Cardiac muscle cell (in vitro differentiated cells and primary cell): Measurements from ENCODE around the gene ISOC2. TPM values are rescaled to one million over a fixed set of nuclear protein-coding genes. Genes with fewer than 3 reads are reported as not detected.
"Not testable (repeated sequence)": the region's sequence is repeated elsewhere in the genome, so short reads cannot be mapped to it uniquely, and the experiment has no call there.

Experiments used
- DNase-seq, 2 donors: peaks; one replicate each; pipeline versions ENCODE4 v3.0.0 to v3.0.0-alpha.2; 2010 to 2017; ENCODE audit warnings: low read depth in 1 of 2, low spot score in 1 of 2
- H3K27ac ChIP-seq: fragments of 200-600 bp; sonication (generic); 2 replicates; pipeline ENCODE4 v1.5.1; 2016
- H3K27me3 ChIP-seq: fragments of 200-600 bp; sonication (generic); 2 replicates; pipeline ENCODE4 v1.6.0; 2016; ENCODE audit warnings: control low read depth
- H3K36me3 ChIP-seq: fragments of 200-600 bp; sonication (generic); 2 replicates; pipeline ENCODE4 v1.5.1; 2016; ENCODE audit warnings: control low read depth
- H3K4me1 ChIP-seq: fragments of 200-600 bp; sonication (generic); 2 replicates; pipeline ENCODE4 v1.8.1; 2017; ENCODE audit warnings: low read depth, mild to moderate bottlenecking, mixed run types
- H3K4me3 ChIP-seq: fragments of 200-600 bp; sonication (generic); 2 replicates; pipeline ENCODE4 v1.5.1; 2016; ENCODE audit warnings: mild to moderate bottlenecking
- H3K9me3 ChIP-seq: fragments of 200-600 bp; sonication (generic); 2 replicates; pipeline ENCODE4 v1.5.1; 2017; ENCODE audit warnings: low read depth, mild to moderate bottlenecking, control low read depth
- polyA plus RNA-seq: library from polyadenylated mRNA; unstranded; fragments of >200 nt; fragmentation: Nextera tagmentation; extraction: Ambion mirVana; gene quantifications from 2 replicates; pipeline ENCODE4 v1.2.1, GENCODE V29; 2016
- total RNA-seq: library from RNA; depleted of rRNA; stranded (reverse); fragments of >200 nt; gene quantifications from 2 replicates; pipeline ENCODE4 v1.2.3, GENCODE V29; 2016
- TF ChIP-seq, protein P1 (sequence below): IDR thresholded peaks from 2 replicates; pipeline ENCODE4 v1.5.1; 2012; ENCODE audit warnings: low read depth, mild to moderate bottlenecking, low read length

Gene ISOC2
- total and polyA plus RNA-seq, 2 experiments from 2014 or later, result 89.7 to 99.4 TPM

DNA sequence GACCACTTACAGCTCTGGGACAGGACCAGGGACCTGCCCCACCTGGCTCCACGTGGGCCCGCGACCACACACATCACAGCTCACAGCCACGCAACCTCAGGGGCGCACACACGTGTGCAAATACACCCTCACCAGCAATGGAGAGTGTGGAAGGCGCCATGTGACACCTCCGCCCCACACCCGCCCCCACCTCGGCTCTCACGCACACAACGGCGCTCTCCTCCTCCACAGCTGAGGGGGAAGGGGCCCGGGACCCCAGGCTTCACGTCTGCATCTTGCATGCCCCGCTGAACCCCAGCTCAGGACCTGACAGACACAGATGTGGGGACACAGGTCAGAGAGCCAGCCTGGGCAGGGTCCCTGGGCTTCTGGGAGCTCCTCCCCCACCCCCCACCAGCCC, 12.0 kb downstream of the ISOC2 start:
- Histone ChIP-seq H3K27ac (no peak overlapping the region), H3K4me3 (no peak overlapping the region), H3K9me3 (no peaks in the 10 kb centered on the region), H3K4me1 (peaks cover 11% of the 10 kb centered on the region), H3K27me3 (peaks cover 79% of the 10 kb centered on the region), H3K36me3 (no peaks in the 10 kb centered on the region)
- TF ChIP-seq, protein P1, sequence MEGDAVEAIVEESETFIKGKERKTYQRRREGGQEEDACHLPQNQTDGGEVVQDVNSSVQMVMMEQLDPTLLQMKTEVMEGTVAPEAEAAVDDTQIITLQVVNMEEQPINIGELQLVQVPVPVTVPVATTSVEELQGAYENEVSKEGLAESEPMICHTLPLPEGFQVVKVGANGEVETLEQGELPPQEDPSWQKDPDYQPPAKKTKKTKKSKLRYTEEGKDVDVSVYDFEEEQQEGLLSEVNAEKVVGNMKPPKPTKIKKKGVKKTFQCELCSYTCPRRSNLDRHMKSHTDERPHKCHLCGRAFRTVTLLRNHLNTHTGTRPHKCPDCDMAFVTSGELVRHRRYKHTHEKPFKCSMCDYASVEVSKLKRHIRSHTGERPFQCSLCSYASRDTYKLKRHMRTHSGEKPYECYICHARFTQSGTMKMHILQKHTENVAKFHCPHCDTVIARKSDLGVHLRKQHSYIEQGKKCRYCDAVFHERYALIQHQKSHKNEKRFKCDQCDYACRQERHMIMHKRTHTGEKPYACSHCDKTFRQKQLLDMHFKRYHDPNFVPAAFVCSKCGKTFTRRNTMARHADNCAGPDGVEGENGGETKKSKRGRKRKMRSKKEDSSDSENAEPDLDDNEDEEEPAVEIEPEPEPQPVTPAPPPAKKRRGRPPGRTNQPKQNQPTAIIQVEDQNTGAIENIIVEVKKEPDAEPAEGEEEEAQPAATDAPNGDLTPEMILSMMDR, result no peak
- DNase-seq, result no peak

DNA sequence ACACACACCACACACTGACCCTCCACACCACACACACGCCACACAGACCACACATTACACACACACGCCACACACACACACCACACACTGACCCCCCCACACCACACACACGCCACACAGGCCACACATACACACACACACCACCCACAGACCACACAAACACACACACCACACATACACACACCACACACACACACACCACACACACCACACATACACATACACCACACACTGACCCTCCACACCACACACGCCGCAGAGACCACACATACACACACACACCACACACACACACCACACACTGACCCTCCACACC, 13.3 kb downstream of the ISOC2 start:
- H3K4me3 ChIP-seq, DNase-seq, H3K9me3 ChIP-seq, H3K36me3 ChIP-seq, H3K27ac ChIP-seq: not testable (repeated sequence)
- H3K27me3 ChIP-seq, result peaks cover 92% of the 10 kb centered on the region
- peaks cover 11% of the 10 kb centered on the region for H3K4me1 ChIP-seq

DNA sequence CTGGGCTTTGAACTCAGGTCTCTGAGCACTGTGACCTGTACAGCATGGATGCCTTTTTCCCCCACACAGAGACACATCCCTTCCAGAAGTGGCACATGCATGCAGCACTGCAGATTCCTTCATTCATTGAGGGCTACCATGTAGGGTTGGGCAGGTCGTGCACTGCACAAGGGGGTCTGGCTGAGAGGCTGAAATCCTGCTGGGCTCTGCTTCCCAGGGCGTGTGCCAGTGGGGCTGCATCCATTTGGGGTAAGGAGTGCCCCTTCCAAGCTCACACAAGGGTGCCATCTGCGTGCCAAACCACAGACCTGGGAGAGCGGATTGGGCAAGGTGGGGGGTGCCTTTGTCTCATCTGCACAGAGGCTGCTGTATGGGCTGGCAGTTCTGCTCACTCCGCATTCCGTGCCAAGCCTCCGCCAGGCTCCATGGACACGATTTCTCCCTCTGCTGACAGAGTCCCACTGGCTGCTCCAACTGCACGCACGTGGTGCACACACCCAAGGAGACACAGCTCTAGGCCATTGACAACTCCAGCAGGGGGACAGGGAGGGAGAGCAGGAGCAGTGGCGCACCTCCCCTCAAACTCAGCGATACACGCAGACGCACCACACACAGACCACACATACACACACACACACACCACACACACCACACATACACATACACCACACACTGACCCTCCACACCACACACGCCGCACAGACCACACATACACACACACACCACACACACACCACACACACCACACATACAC, 13.8 kb downstream of the ISOC2 start:
- H3K4me1 ChIP-seq, result peaks cover 11% of the 10 kb centered on the region
- no peak overlapping the region for H3K4me3 ChIP-seq
- H3K27ac ChIP-seq, result no peak overlapping the region
- peaks cover 97% of the 10 kb centered on the region for H3K27me3 ChIP-seq
- H3K9me3 ChIP-seq, result no peaks in the 10 kb centered on the region
- no peaks in the 10 kb centered on the region for H3K36me3 ChIP-seq
- peak in 1 of 2 donors; percentile 38 for DNase-seq
- TF ChIP-seq, protein P1, result no peak

DNA sequence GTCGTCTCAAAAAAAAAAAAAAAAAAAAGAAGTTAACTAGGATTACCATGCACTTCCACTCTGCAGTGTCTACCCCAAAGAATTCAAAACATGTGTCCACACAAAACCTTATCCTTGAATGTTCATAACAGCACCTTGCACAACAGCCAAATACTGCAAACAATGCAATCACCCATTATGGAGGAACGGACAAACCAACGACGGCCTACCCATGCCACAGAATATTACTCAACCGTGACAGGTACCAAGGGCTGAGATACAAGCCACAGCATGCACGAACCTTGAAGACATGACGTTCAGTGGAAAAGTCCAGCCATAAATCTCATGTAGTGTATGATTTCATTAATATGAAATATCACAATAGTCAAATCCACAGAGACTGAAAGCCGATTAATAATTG, 15.4 kb downstream of the ISOC2 start:
- Histone ChIP-seq H3K27ac (no peak overlapping the region), H3K27me3 (peaks cover 98% of the 10 kb centered on the region), H3K4me3 (no peak overlapping the region), H3K9me3 (no peaks in the 10 kb centered on the region), H3K36me3 (no peaks in the 10 kb centered on the region), H3K4me1 (no peaks in the 10 kb centered on the region)
- TF ChIP-seq, protein P1, result no peak
- DNase-seq, result no peak

DNA sequence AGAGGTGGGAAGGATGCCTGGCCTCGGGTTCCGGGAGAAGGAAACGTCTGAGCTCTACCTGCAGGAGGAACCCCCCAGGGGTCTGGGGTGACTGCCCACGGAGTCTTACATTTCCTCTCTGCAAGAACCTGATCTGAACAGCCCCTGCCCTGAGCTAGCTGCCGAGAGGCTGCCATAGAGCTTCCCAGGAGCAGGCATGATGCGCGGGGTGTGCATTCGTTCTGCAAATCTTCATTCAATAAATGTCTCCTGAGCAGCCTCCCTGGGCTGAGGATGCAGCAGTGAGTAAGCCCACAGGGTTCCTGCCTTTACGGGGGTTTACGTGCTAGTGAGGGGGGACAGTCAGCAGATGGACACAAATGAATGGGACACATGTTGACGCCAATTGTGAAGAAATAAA, 16.8 kb downstream of the ISOC2 start:
- DNase-seq, result no peak
- no peak overlapping the region for H3K27ac ChIP-seq
- TF ChIP-seq, protein P1, result no peak
- no peaks in the 10 kb centered on the region for H3K9me3 ChIP-seq
- H3K36me3 ChIP-seq, result no peaks in the 10 kb centered on the region
- peaks cover 100% of the 10 kb centered on the region for H3K27me3 ChIP-seq
- no peak overlapping the region for H3K4me3 ChIP-seq
- no peaks in the 10 kb centered on the region for H3K4me1 ChIP-seq

DNA sequence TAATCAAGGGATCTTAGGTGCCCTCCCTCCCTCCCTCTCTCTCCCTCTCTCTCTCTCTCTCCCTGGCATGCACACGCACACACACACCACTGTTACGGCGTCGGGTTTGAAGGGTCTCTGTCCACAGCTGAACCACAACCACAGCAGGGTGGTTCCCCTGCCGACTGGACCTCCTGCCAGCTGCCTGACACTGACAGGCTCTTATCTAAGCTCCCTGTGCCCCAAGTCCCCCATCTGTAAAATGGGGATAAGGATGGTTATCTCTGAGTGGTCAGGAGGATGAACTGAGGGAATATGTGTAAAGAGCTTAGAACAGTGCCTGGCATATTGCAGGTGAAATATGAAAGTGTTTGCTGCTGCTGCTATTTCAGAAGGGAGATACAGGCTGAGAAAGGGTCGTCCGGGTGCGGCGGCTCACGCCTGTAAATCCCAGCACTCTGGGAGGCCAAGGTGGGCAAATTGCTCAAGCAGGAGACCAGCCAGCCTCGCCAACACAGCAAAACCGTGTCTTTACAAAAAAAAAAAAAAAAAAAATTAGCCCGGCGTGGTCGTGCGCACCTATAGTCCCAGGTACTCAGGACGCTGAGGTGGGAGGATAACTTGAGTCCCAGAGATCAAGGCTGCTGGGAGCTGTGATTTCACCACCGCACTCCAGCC, 17.5 kb downstream of the ISOC2 start:
- DNase-seq, result no peak
- Histone ChIP-seq H3K27ac (no peak overlapping the region), H3K36me3 (no peaks in the 10 kb centered on the region), H3K4me3 (no peak overlapping the region), H3K9me3 (no peaks in the 10 kb centered on the region), H3K27me3 (peaks cover 100% of the 10 kb centered on the region), H3K4me1 (no peaks in the 10 kb centered on the region)
- TF ChIP-seq, protein P1, result no peak
